Body of pancreas (tissue), 4 donors: ENCODE results near the gene PRMT5.

ENCODE experiments used
- POLR2A ChIP-seq, 3 donors: fragments of 450-650 bp; IDR thresholded peaks; one replicate each; pipeline ENCODE4 v1.6.1; 2016; ENCODE audit warnings: antibody characterized with exemption in 3 of 3, mild to moderate bottlenecking in 2 of 3
- TF ChIP-seq, protein P1 (sequence below), 7 experiments: fragments of 450-650 bp in 4 of 7; fragments of 200-600 bp in 3 of 7; sonication (generic) in 3 of 7; IDR thresholded peaks; one replicate each; pipeline ENCODE4 v1.5.1; 2016 to 2019; ENCODE audit warnings: antibody characterized with exemption in 7 of 7

- TF ChIP-seq, protein P1, sequence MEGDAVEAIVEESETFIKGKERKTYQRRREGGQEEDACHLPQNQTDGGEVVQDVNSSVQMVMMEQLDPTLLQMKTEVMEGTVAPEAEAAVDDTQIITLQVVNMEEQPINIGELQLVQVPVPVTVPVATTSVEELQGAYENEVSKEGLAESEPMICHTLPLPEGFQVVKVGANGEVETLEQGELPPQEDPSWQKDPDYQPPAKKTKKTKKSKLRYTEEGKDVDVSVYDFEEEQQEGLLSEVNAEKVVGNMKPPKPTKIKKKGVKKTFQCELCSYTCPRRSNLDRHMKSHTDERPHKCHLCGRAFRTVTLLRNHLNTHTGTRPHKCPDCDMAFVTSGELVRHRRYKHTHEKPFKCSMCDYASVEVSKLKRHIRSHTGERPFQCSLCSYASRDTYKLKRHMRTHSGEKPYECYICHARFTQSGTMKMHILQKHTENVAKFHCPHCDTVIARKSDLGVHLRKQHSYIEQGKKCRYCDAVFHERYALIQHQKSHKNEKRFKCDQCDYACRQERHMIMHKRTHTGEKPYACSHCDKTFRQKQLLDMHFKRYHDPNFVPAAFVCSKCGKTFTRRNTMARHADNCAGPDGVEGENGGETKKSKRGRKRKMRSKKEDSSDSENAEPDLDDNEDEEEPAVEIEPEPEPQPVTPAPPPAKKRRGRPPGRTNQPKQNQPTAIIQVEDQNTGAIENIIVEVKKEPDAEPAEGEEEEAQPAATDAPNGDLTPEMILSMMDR (IDR thresholded peaks at IDR 0.05) = no peak
- TF ChIP-seq POLR2A (IDR thresholded peaks at IDR 0.05) = no peak
Observed at GRCh38 chr14:22872833-22873520, 56.2 kb downstream of the PRMT5 start.
